Karpas-422 (cell line): ENCODE measurements around the gene CDH1. TPM values are rescaled to one million over a fixed set of nuclear protein-coding genes. Genes with fewer than 3 reads are reported as not detected.
A peak's percentile ranks its signal among the peaks of the same experiment; 100 is the strongest.

Source experiments
- DNase-seq: peaks from one replicate; pipeline ENCODE4 v3.0.0-alpha.2; 2015
- H2AFZ ChIP-seq: fragments of 200-600 bp; sonication (generic); 2 replicates; pipeline ENCODE4 v1.6.1; 2014; ENCODE audit warnings: antibody characterized with exemption, low read length, mixed read lengths
- H3K27ac ChIP-seq: fragments of 200-600 bp; sonication (generic); 2 replicates; pipeline ENCODE4 v1.5.1; 2014; ENCODE audit warnings: mild to moderate bottlenecking, low read length, moderate library complexity
- H3K27me3 ChIP-seq: fragments of 200-600 bp; sonication (generic); 2 replicates; pipeline ENCODE4 v1.6.1; 2014; ENCODE audit warnings: low read length, mixed read lengths
- H3K36me3 ChIP-seq: fragments of 200-600 bp; sonication (generic); 2 replicates; pipeline ENCODE4 v1.6.1; 2014; ENCODE audit warnings: low read length, mixed read lengths; ENCODE audit not compliant: insufficient read depth
- H3K4me1 ChIP-seq: fragments of 200-600 bp; sonication (generic); 2 replicates; pipeline ENCODE4 v1.6.1; 2014; ENCODE audit warnings: mild to moderate bottlenecking, low read length, mixed read lengths
- H3K4me2 ChIP-seq: fragments of 200-600 bp; sonication (generic); 2 replicates; pipeline ENCODE4 v1.6.1; 2014; ENCODE audit warnings: low read length, low read depth, mild to moderate bottlenecking; ENCODE audit not compliant: poor library complexity, severe bottlenecking
- H3K4me3 ChIP-seq: fragments of 200-600 bp; sonication (generic); 2 replicates; pipeline ENCODE4 v1.5.1; 2014; ENCODE audit warnings: mild to moderate bottlenecking, antibody characterized with exemption, low read length, mixed read lengths
- H3K79me2 ChIP-seq: fragments of 200-600 bp; sonication (generic); 2 replicates; pipeline ENCODE4 v1.6.1; 2014; ENCODE audit warnings: mild to moderate bottlenecking, low read length, mixed read lengths
- H3K9ac ChIP-seq: fragments of 200-600 bp; sonication (generic); 2 replicates; pipeline ENCODE4 v1.6.0; 2014; ENCODE audit warnings: low read length
- H3K9me2 ChIP-seq: fragments of 200-600 bp; sonication (generic), shearing (Covaris generic); replicated peaks from 2 replicates; pipeline ENCODE4 v1.6.0; 2014; ENCODE audit warnings: mild to moderate bottlenecking, low read length, moderate library complexity; ENCODE audit not compliant: insufficient read depth
- H3K9me3 ChIP-seq: fragments of 300-700, 200-600 bp; sonication (generic); 2 replicates; pipeline ENCODE4 v1.6.1; 2014; ENCODE audit warnings: low read length, mixed read lengths
- H4K20me1 ChIP-seq: fragments of 200-600 bp; sonication (generic); 2 replicates; pipeline ENCODE4 v1.6.1; 2014; ENCODE audit warnings: mild to moderate bottlenecking, antibody characterized with exemption, low read length, low read depth; ENCODE audit not compliant: insufficient read depth
- total RNA-seq: library from RNA; depleted of rRNA; stranded (reverse); fragments of >200 nt; shearing (Covaris generic); gene quantifications from 2 replicates; pipeline ENCODE4 v1.2.3, GENCODE V29; 2014; ENCODE audit warnings: low replicate concordance

The CDH1 gene
- total RNA-seq, 1 experiment from 2014 or later, result not detected

DNA sequence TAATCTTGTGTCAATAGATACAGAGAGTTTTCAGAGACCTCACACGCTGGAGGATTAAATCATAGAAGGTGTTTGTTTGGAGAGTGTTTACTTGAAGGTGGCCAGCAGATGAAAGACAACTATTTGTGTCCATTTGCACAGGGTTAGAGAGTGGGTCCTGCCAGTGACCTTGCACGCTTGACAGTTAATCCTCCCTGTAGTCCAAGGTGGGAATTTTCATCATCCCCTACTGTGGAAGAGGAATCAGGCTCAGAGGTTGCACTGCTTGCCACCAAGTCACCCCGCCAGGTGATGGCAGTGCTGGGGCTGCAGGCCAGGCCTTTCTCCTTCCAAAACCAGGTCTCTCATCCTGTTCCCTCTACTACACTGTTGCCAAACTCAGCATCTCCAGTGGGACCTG, 12.3 kb downstream of the CDH1 start:
- Histone ChIP-seq H3K27me3 (no peaks in the 10 kb centered on the region), H2AFZ (no peak overlapping the region), H3K27ac (no peak overlapping the region), H3K9me3 (no peaks in the 10 kb centered on the region), H3K79me2 (no peaks in the 10 kb centered on the region), H3K4me2 (no peak overlapping the region), H3K4me3 (no peak overlapping the region), H3K9me2 (no peaks in the 10 kb centered on the region), H3K4me1 (no peaks in the 10 kb centered on the region), H3K9ac (no peak overlapping the region), H4K20me1 (no peaks in the 10 kb centered on the region), H3K36me3 (no peaks in the 10 kb centered on the region)
- no peak for DNase-seq

DNA sequence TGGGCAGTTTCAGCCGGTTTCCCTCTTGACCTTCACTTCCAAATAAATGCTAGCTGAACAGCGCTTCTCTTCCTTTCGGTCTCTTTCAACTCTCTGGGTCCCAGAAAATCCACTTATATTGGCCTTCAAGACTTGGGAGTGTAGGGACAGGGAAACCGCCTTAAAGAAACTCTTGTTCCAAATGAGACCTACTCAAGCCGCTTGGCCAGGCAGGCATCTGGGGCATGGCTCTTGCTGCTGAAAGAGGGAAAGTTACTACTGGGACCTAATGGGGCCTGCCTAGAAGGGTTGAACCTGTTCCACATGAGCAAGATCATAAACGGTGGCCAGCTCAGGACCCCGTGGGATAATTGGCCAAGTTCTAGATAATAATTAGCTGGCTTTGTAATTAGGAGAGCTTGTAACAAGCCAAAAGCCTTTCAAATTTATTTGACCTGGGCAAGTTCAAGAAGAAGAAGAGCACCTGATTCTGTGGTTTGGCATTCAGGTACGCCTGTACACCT, 13.2 kb downstream of the CDH1 start:
- Histone ChIP-seq H3K79me2 (no peaks in the 10 kb centered on the region), H3K4me2 (no peak overlapping the region)

DNA sequence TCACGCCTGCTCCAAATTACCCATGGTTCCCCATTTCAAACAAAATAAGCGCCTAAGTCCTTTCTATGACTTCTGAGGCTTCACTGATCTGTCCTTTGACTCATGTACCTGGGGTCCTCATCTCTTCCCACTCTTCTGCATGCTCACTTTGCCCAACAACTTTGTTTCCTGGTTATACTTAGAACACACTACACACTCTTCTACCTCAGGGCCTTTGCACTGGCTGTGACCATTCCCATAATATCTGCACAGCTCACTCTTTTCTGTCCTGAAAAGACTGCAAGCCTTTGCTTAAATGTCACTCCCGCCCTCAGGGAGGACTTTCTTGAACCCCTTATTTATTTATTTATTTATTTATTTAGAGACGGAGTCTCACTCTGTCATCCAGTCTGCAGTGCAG, 14.1 kb downstream of the CDH1 start:
- H3K4me3 ChIP-seq, result no peak overlapping the region
- no peaks in the 10 kb centered on the region for H3K79me2 ChIP-seq
- H2AFZ ChIP-seq, result no peak overlapping the region
- no peak overlapping the region for H3K9ac ChIP-seq
- H3K9me3 ChIP-seq, result no peaks in the 10 kb centered on the region
- no peaks in the 10 kb centered on the region for H3K27me3 ChIP-seq
- no peaks in the 10 kb centered on the region for H4K20me1 ChIP-seq
- no peak overlapping the region for H3K4me2 ChIP-seq
- H3K27ac ChIP-seq, result no peak overlapping the region
- DNase-seq, result no peak
- no peaks in the 10 kb centered on the region for H3K36me3 ChIP-seq
- H3K9me2 ChIP-seq, result no peaks in the 10 kb centered on the region
- H3K4me1 ChIP-seq, result no peaks in the 10 kb centered on the region

More for the DNA sequence above, 13.2 kb downstream of the CDH1 start:
- H4K20me1 ChIP-seq, result no peaks in the 10 kb centered on the region
- no peaks in the 10 kb centered on the region for H3K9me2 ChIP-seq
- H3K9ac ChIP-seq, result no peak overlapping the region
- no peaks in the 10 kb centered on the region for H3K9me3 ChIP-seq
- no peak overlapping the region for H2AFZ ChIP-seq
- no peaks in the 10 kb centered on the region for H3K36me3 ChIP-seq
- no peaks in the 10 kb centered on the region for H3K27me3 ChIP-seq
- H3K4me3 ChIP-seq, result no peak overlapping the region
- no peak overlapping the region for H3K27ac ChIP-seq
- H3K4me1 ChIP-seq, result no peaks in the 10 kb centered on the region
- no peak for DNase-seq

DNA sequence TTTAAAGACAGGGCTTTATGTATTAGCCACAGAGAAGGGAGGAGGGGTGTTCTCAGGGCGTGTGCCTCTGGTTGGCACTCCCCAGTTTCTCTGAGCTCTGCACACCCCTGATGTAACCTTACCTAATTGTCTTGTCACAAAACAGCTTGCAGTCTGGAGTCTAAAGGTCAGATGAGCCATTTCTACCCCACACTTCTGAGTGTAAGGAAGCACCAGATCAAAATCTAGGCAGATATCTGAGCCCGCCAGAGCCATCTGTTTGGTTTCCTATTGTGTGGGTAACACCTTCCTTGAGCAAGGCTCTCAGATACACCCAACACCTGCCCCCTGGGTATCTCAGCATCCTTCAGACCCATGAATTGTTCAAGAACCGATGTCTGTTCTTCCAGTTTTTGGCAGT, 15.5 kb downstream of the CDH1 start:
- Histone ChIP-seq H3K9me3 (no peaks in the 10 kb centered on the region), H3K27me3 (no peaks in the 10 kb centered on the region), H3K4me1 (peaks cover 4% of the 10 kb centered on the region), H4K20me1 (no peaks in the 10 kb centered on the region), H3K27ac (no peak overlapping the region), H3K4me2 (no peak overlapping the region), H2AFZ (no peak overlapping the region), H3K4me3 (no peak overlapping the region), H3K79me2 (no peaks in the 10 kb centered on the region), H3K9me2 (no peaks in the 10 kb centered on the region), H3K9ac (no peak overlapping the region), H3K36me3 (no peaks in the 10 kb centered on the region)
- DNase-seq, result no peak

DNA sequence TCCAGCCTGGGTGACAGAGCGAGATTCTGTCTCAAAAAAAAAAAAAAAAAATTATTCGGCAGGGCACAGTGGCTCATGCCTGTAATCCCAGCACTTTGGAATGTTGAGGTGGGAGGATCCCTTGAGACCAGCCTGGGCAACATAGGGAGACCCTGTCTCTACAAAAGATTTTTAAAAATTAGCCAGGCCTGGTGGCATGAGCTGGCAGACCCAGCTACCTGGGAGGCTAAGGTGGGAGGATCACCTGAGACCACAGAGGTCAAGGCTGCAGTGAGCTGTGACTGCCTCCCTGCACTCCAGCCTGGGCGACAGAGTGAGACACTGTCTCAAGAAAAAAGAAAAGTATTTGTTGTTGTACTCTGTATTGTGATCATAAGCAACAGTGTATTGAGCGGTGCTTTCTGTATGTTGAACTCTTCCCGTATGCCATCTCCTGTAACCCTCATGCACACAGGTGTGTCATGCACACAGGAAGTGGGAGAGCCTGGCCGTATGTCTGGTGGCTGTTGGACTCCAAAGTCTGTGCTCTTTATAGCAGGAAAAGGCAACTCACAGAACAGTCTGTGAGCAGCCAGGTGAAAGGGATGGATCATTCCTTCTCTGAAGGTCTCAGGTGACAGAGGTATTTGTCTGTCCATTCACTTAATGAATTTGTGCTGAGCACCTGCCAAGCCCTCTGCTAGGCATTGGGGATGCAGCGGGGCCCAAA, 17.1 kb downstream of the CDH1 start:
- no peak overlapping the region for H3K27ac ChIP-seq
- no peaks in the 10 kb centered on the region for H3K9me2 ChIP-seq
- H3K9me3 ChIP-seq, result no peaks in the 10 kb centered on the region
- H3K4me2 ChIP-seq, result no peak overlapping the region
- no peaks in the 10 kb centered on the region for H3K79me2 ChIP-seq
- H3K9ac ChIP-seq, result no peak overlapping the region
- peaks cover 4% of the 10 kb centered on the region for H3K4me1 ChIP-seq
- no peaks in the 10 kb centered on the region for H3K27me3 ChIP-seq
- H3K36me3 ChIP-seq, result no peaks in the 10 kb centered on the region
- no peak overlapping the region for H2AFZ ChIP-seq
- H4K20me1 ChIP-seq, result no peaks in the 10 kb centered on the region
- H3K4me3 ChIP-seq, result no peak overlapping the region
- DNase-seq, result no peak

DNA sequence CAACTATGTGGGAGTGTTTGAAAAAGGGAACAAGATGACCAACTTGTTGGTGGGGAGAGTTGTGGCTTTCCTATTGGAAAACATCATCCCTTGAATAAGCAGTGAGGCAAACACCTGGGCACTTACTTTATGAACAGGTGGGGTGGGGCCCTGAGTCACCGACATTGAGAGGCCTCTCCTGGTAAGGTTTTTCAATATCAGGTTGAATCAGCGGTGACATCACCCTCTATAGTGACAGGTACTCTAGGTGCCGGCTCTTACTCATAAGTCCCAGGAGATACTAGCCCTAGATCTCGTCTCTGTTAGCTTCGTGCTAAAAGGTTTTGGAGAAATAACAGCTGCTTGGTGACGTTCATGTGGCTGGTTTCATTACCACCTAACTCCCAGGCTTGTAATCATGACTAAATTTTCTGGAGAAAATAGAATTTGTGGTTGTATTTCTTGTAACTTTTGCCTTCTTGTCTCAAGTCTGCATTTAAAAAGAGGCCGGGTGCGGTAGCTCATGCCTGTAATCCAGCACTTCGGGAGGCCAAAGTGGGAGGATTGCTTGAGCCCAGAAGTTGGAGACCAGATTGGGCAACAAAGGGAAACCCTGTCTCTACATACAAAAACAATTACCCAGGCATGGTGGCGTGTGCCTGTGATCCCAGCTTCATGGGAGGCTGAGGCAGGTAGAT, 19.3 kb downstream of the CDH1 start:
- no peak overlapping the region for H3K4me3 ChIP-seq
- H3K79me2 ChIP-seq, result no peaks in the 10 kb centered on the region
- peaks cover 4% of the 10 kb centered on the region for H3K4me1 ChIP-seq
- no peak overlapping the region for H2AFZ ChIP-seq
- no peaks in the 10 kb centered on the region for H4K20me1 ChIP-seq
- no peaks in the 10 kb centered on the region for H3K9me2 ChIP-seq
- no peak overlapping the region for H3K27ac ChIP-seq
- no peak overlapping the region for H3K4me2 ChIP-seq
- no peak overlapping the region for H3K9ac ChIP-seq
- DNase-seq, result peak; percentile 50
- no peaks in the 10 kb centered on the region for H3K36me3 ChIP-seq
- H3K9me3 ChIP-seq, result no peaks in the 10 kb centered on the region
- no peaks in the 10 kb centered on the region for H3K27me3 ChIP-seq

DNA sequence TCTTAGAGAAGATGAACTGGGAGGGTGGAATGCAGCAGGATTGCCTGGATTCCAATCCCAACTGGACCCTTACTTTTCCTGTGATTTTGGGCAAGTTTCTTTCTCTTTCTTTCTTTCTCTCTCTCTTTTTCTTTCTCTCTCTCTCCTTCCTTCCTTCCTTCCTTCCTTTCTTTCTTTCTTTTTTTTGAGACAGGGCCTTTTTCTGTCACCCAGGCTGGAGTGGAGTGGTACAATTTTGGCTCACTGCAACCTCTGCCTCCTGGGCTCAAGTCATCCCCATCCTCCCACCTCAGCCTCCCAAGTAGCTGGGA, 20.5 kb downstream of the CDH1 start:
- H4K20me1 ChIP-seq, result no peaks in the 10 kb centered on the region
- peaks cover 4% of the 10 kb centered on the region for H3K4me1 ChIP-seq
- H3K9me2 ChIP-seq, result no peaks in the 10 kb centered on the region
- H3K4me3 ChIP-seq, result no peak overlapping the region
- no peak for DNase-seq
- H3K27me3 ChIP-seq, result no peaks in the 10 kb centered on the region
- no peaks in the 10 kb centered on the region for H3K79me2 ChIP-seq
- no peak overlapping the region for H3K27ac ChIP-seq
- H3K9me3 ChIP-seq, result no peaks in the 10 kb centered on the region
- H2AFZ ChIP-seq, result no peak overlapping the region
- H3K36me3 ChIP-seq, result no peaks in the 10 kb centered on the region
- no peak overlapping the region for H3K4me2 ChIP-seq
- H3K9ac ChIP-seq, result no peak overlapping the region

DNA sequence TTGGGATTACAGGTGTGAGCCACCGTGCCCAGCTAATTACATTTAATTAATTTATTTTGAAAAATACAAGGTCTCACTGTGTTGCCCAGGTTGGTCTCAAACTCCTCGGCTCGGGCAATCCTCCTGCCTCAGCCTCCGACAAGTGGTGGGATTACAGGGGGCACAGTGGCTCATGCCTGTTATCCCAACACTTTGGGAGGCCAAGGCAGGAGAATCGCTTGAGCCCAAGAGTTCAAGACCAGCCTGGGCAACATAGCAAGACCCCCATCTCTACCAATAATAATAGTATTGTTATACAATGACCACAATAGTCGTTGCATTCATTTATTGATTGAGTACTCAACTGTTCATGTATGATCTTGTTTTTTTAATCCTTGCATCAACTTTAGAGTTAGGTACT, 22.0 kb downstream of the CDH1 start:
- no peaks in the 10 kb centered on the region for H3K9me3 ChIP-seq
- no peak overlapping the region for H2AFZ ChIP-seq
- no peak overlapping the region for H3K4me3 ChIP-seq
- H3K9ac ChIP-seq, result no peak overlapping the region
- no peaks in the 10 kb centered on the region for H3K9me2 ChIP-seq
- H3K27ac ChIP-seq, result no peak overlapping the region
- DNase-seq, result no peak
- no peaks in the 10 kb centered on the region for H3K79me2 ChIP-seq
- no peaks in the 10 kb centered on the region for H4K20me1 ChIP-seq
- H3K4me1 ChIP-seq, result peaks cover 4% of the 10 kb centered on the region
- H3K4me2 ChIP-seq, result no peak overlapping the region
- no peaks in the 10 kb centered on the region for H3K36me3 ChIP-seq
- H3K27me3 ChIP-seq, result no peaks in the 10 kb centered on the region
